ENCODE measurements around the gene BLMH. TPM values are rescaled to one million over a fixed set of nuclear protein-coding genes. Genes with fewer than 3 reads are reported as not detected.

The BLMH gene
- total and polyA plus RNA-seq, 7 donors = 17.0 to 33.0 (median 23.6) TPM

- no peaks in the 10 kb centered on the region for H3K9me3 ChIP-seq
- no peak for DNase-seq
- H3K36me3 ChIP-seq (ENCODE audit: insufficient read depth in 1 of 2, low read depth in 1 of 2) = no peaks in the 10 kb centered on the region
- no peak overlapping the region for H3K4me3 ChIP-seq
- no peak for TF ChIP-seq CTCF (IDR thresholded peaks at IDR 0.05)
- 71 to 75% (median 73%) methylated on average over 3 of the region's 3 CpGs for WGBS, 3 donors
- no peaks in the 10 kb centered on the region for H3K27me3 ChIP-seq (ENCODE audit: insufficient read depth in 3 of 3, low read length in 2 of 3)
- no peak for ATAC-seq
- H3K4me1 ChIP-seq = no peaks in the 10 kb centered on the region
- intact Hi-C loops (cut with DNase I) = no loop called here
- no peak overlapping the region for H3K27ac ChIP-seq
Measured at GRCh38 chr17:30302241-30302640, 10.5 kb upstream of the BLMH start.

GRCh38 chr17:30300818-30301217, 9.1 kb upstream of the BLMH start:
- ATAC-seq (no peak), DNase-seq (no peak)
- no peaks in the 10 kb centered on the region for H3K27me3 ChIP-seq (ENCODE audit: insufficient read depth in 3 of 3, low read length in 2 of 3)
- H3K9me3 ChIP-seq = no peaks in the 10 kb centered on the region
- no peak overlapping the region for H3K27ac ChIP-seq
- intact Hi-C loops (cut with DNase I) = no loop called here
- TF ChIP-seq CTCF (IDR thresholded peaks at IDR 0.05) = no peak
- H3K4me3 ChIP-seq = no peak overlapping the region
- H3K4me1 ChIP-seq = no peaks in the 10 kb centered on the region
- H3K36me3 ChIP-seq (ENCODE audit: insufficient read depth in 1 of 2, low read depth in 1 of 2) = no peaks in the 10 kb centered on the region

DNA sequence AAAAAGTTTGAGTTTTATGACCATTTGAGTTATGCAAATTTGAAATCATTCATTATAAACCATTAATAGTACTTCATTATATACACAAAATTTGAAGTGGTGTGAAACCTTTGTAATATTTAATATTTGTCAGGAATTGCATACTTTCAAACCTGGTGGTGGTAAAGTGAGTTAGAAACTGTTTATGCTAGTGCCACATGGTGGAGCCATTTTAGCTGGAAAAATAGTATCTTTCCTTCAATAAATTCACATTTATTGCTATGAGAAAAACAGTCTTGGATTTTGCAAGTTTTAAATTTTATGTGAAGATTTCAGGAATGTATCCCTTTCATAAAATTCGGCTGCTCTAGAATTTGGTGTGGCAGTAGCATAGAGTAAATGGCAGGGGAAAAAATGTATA, 7.3 kb upstream of the BLMH start:
- H3K27me3 ChIP-seq (ENCODE audit: insufficient read depth in 3 of 3, low read length in 2 of 3) = no peaks in the 10 kb centered on the region
- no peaks in the 10 kb centered on the region for H3K36me3 ChIP-seq (ENCODE audit: insufficient read depth in 1 of 2, low read depth in 1 of 2)
- 47 to 60% (median 50%) methylated on average over 1 of the region's 1 CpG for WGBS, 3 donors
- H3K9me3 ChIP-seq = no peaks in the 10 kb centered on the region
- intact Hi-C loops (cut with DNase I) = no loop called here
- no peak for ATAC-seq
- no peak for DNase-seq
- no peak overlapping the region for H3K4me3 ChIP-seq
- H3K4me1 ChIP-seq = no peaks in the 10 kb centered on the region
- H3K27ac ChIP-seq = no peak overlapping the region
- TF ChIP-seq CTCF (IDR thresholded peaks at IDR 0.05) = no peak

DNA sequence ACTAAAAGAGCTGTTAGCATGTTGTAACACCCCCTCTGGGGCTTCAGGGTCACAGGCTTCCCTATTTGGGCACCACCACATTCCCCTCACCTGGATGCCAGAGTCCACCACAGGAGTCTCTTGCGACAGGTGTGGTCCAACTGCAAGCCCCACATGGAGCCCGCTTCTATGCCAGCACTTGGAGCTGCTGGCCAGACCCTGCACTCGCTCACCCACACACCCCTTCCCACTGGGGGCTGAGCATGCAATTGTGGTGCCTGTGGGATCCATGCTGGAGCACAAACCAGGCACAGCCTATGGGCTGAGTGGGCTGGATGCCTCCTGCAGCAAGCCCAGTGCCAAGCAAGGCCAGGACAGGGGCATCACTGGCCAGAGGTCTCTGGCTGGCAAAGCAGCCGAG, 6.0 kb upstream of the BLMH start:
- Histone ChIP-seq H3K27me3 (ENCODE audit: insufficient read depth in 3 of 3, low read length in 2 of 3) (no peaks in the 10 kb centered on the region), H3K36me3 (ENCODE audit: insufficient read depth in 1 of 2, low read depth in 1 of 2) (no peaks in the 10 kb centered on the region), H3K4me3 (no peak overlapping the region), H3K4me1 (no peaks in the 10 kb centered on the region), H3K9me3 (no peaks in the 10 kb centered on the region), H3K27ac (no peak overlapping the region)
- intact Hi-C loops (cut with DNase I) = no loop called here
- ATAC-seq = no peak
- no peak for DNase-seq
- no peak for TF ChIP-seq CTCF (IDR thresholded peaks at IDR 0.05)
- WGBS, 3 donors = 87 to 94% (median 89%) methylated on average over 4 of the region's 4 CpGs

DNA sequence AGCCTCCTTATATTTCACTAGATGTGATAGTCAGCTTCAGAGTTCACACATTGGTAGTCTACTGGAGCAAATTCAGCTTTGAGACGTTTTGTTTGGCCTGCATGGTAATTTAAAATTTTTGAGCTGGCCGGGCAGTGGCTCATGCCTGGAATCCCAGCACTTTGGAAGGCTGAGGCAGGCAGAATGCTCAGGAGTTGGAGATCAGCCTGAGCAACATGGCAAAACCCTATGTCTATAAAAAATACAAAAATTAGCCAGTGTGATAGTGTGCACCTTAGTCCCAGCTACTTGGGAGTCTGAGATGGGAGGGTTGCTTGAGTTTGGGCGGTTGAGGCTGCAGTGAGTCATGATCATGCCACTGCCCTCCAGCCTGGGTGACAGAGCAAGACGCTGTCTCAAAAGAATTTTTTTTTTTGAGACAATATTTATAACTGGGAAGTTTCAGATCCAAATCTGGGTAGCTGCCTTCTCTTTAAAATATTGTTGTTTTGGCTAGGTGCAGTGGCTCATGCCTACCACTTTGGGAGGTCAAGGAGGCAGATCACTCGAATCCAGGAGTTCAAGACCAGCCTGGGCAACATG, 4.8 kb upstream of the BLMH start:
- WGBS, 3 donors = 52 to 63% (median 55%) methylated on average over 5 of the region's 5 CpGs
- Histone ChIP-seq H3K9me3 (no peaks in the 10 kb centered on the region), H3K4me3 (no peak overlapping the region), H3K36me3 (ENCODE audit: insufficient read depth in 1 of 2, low read depth in 1 of 2) (no peaks in the 10 kb centered on the region), H3K27me3 (ENCODE audit: insufficient read depth in 3 of 3, low read length in 2 of 3) (no peaks in the 10 kb centered on the region), H3K4me1 (no peaks in the 10 kb centered on the region), H3K27ac (no peak overlapping the region)
- TF ChIP-seq CTCF (IDR thresholded peaks at IDR 0.05) = no peak
- ATAC-seq = no peak
- intact Hi-C loops (cut with DNase I) = no loop called here
- DNase-seq = no peak

Measured in psoas muscle (tissue), 8 donors.